Endothelial cell of umbilical vein (primary cell): ENCODE measurements around the gene CKLF. TPM values are rescaled to one million over a fixed set of nuclear protein-coding genes. Genes with fewer than 3 reads are reported as not detected.

ENCODE experiments used
- BruUV-seq: library from RNA; stranded (reverse); fragments of 400-500 nt; replicated peaks from 2 replicates; lab custom pipeline; 2021; lab: Mats Ljungman, UMichigan
- CTCF ChIA-PET: fragments of 300-600, 350-600 bp; sonication (Branson Sonifier 250); formaldehyde crosslinking; loops from one replicate; lab custom pipeline; 2021; ENCODE audit warnings: antibody characterized with exemption, inconsistent platforms; lab: Charles Lee
- POLR2A ChIA-PET: fragments of 300-600, 350-600 bp; sonication (Branson Sonifier 250); formaldehyde crosslinking; loops from one replicate; lab custom pipeline; 2021; ENCODE audit warnings: antibody characterized with exemption, inconsistent platforms; lab: Charles Lee
- DNase-seq: peaks from one replicate; pipeline ENCODE4 v3.0.0-alpha.2; 2011; ENCODE audit warnings: low read depth, low spot score
- FAIRE-seq: peaks from 2 replicates; lab custom pipeline; 2011; peaks lifted over from hg19 to GRCh38; lab: Jason Lieb, UNC
- H2AFZ ChIP-seq: 2 replicates; pipeline ENCODE4 v1.6.0; 2012; ENCODE audit warnings: low read depth, low read length, control low read depth, inconsistent platforms
- H3K27ac ChIP-seq: 2 replicates; pipeline ENCODE4 v1.5.1; 2011; ENCODE audit warnings: low read depth, mild to moderate bottlenecking, control low read depth, low read length, moderate library complexity; ENCODE audit not compliant: insufficient read depth
- H3K27me3 ChIP-seq, 2 experiments: 2 replicates each; pipeline versions ENCODE4 v1.6.0 to v1.6.1; 2011; ENCODE audit warnings: low read length in 2 of 2, mixed read lengths in 1 of 2; ENCODE audit not compliant: control insufficient read depth in 2 of 2, insufficient read depth in 2 of 2
- H3K36me3 ChIP-seq, 2 experiments: 2 replicates in 1 of 2; 3 replicates in 1 of 2; pipeline ENCODE4 v1.5.1; 2011; ENCODE audit warnings: low read length in 2 of 2, mild to moderate bottlenecking in 1 of 2, moderate library complexity in 1 of 2; ENCODE audit not compliant: control insufficient read depth in 2 of 2, insufficient read depth in 2 of 2; ENCODE audit errors: extremely low read depth in 1 of 2
- H3K4me1 ChIP-seq: 3 replicates; pipeline ENCODE4 v1.5.1; 2011; ENCODE audit warnings: mild to moderate bottlenecking, low read length; ENCODE audit not compliant: control insufficient read depth, insufficient read depth; ENCODE audit errors: extremely low read depth
- H3K4me2 ChIP-seq: 2 replicates; pipeline ENCODE4 v1.6.1; 2011; ENCODE audit warnings: low read length, control low read depth, mixed read lengths; ENCODE audit not compliant: insufficient read depth
- H3K4me3 ChIP-seq, 3 experiments: fragments of 200-600 bp in 1 of 3; sonication (generic), shearing (Covaris generic) in 1 of 3; replicated peaks in 1 of 3; 2 replicates each; pipeline ENCODE4 v1.5.1; 2011 to 2016; ENCODE audit warnings: control low read depth in 3 of 3, low read length in 3 of 3, mild to moderate bottlenecking in 2 of 3, inconsistent platforms in 1 of 3, low read depth in 1 of 3, moderate library complexity in 1 of 3; ENCODE audit not compliant: insufficient read depth in 1 of 3
- H3K79me2 ChIP-seq: 2 replicates; pipeline ENCODE4 v1.6.0; 2012; ENCODE audit warnings: low read length, inconsistent platforms; ENCODE audit not compliant: control insufficient read depth, insufficient read depth
- H3K9ac ChIP-seq: replicated peaks from 2 replicates; pipeline ENCODE3; 2011; ENCODE audit warnings: low read length, control low read depth; ENCODE audit not compliant: insufficient read depth; ENCODE audit errors: extremely low read depth
- H3K9me1 ChIP-seq: replicated peaks from 3 replicates; pipeline ENCODE4 v1.6.0; 2011; ENCODE audit warnings: mild to moderate bottlenecking, low read length; ENCODE audit not compliant: control insufficient read depth, insufficient read depth; ENCODE audit errors: extremely low read depth
- H3K9me3 ChIP-seq: replicated peaks from 2 replicates; pipeline ENCODE4 v1.5.1; 2012; ENCODE audit warnings: low read length, inconsistent platforms; ENCODE audit not compliant: control insufficient read depth, insufficient read depth
- H4K20me1 ChIP-seq: replicated peaks from 2 replicates; pipeline ENCODE3; 2011; ENCODE audit warnings: mild to moderate bottlenecking, low read length; ENCODE audit not compliant: control insufficient read depth, insufficient read depth; ENCODE audit errors: extremely low read depth
- EZH2 ChIP-seq: IDR thresholded peaks from 2 replicates; pipeline ENCODE4 v1.6.1; 2012; ENCODE audit warnings: borderline replicate concordance, low read depth, mild to moderate bottlenecking, moderate library complexity, low read length, inconsistent platforms; ENCODE audit not compliant: severe bottlenecking
- FOS ChIP-seq: IDR thresholded peaks from 2 replicates; pipeline ENCODE4 v1.6.1; 2011; ENCODE audit warnings: mild to moderate bottlenecking, low read length, moderate library complexity, borderline replicate concordance; ENCODE audit not compliant: insufficient read depth
- GATA2 ChIP-seq: IDR thresholded peaks from 2 replicates; pipeline ENCODE4 v1.7.0; 2011; ENCODE audit warnings: low read depth, mild to moderate bottlenecking, moderate library complexity, mixed read lengths, low read length; ENCODE audit not compliant: insufficient read length, insufficient read depth
- JUN ChIP-seq: IDR thresholded peaks from 2 replicates; pipeline ENCODE4 v1.6.1; 2011; ENCODE audit warnings: borderline replicate concordance, low read depth; ENCODE audit not compliant: insufficient read length, insufficient read depth
- MYC ChIP-seq: IDR thresholded peaks from one replicate; pipeline ENCODE4 v1.6.1; 2011; ENCODE audit warnings: mild to moderate bottlenecking, low read depth, low read length
- POLR2A ChIP-seq: IDR thresholded peaks from 2 replicates; pipeline ENCODE4 v1.6.1; 2012; ENCODE audit warnings: low read depth, mild to moderate bottlenecking, control low read depth, low read length
- POLR2AphosphoS5 ChIP-seq: IDR thresholded peaks from 2 replicates; pipeline ENCODE4 v1.6.1; 2012; ENCODE audit warnings: low read depth, mild to moderate bottlenecking, control low read depth, low read length, moderate library complexity; ENCODE audit not compliant: insufficient read depth
- dilution Hi-C: fragments of 300-500 bp; cut with MboI; formaldehyde crosslinking; loops from one replicate; pipeline ENCODE4 v1.15.0; 2019; ENCODE audit warnings: low sequenced_read_pairs; ENCODE audit not compliant: extremely low pct_ligation_motif_present
- intact Hi-C: fragments of 100-400 bp; cut with micrococcal nuclease; formaldehyde crosslinking; loops from one replicate; pipeline ENCODE4 v1.10.0; 2022
- polyA plus RNA-seq, 4 experiments: library from polyadenylated mRNA; depleted of rRNA in 3 of 4; stranded (reverse) in 3 of 4; unstranded in 1 of 4; fragments of >200 nt; gene quantifications; 2 replicates each; pipeline versions ENCODE4 v1.2.1 to v1.2.3, GENCODE V29; 2011 to 2012; ENCODE audit warnings: missing spikeins in 1 of 4
- total RNA-seq: library from RNA; stranded (reverse); gene quantifications from 2 replicates; pipeline ENCODE4 v1.2.3, GENCODE V29; 2021
- TF ChIP-seq, protein P1 (sequence below), 2 donors: IDR thresholded peaks; 1 replicate in 1 of 2; 2 replicates in 1 of 2; pipeline ENCODE4 v1.5.1; 2011; ENCODE audit warnings: low read length in 2 of 2, mild to moderate bottlenecking in 2 of 2, moderate library complexity in 2 of 2, control low read depth in 1 of 2, inconsistent platforms in 1 of 2, low read depth in 1 of 2; ENCODE audit not compliant: insufficient read depth in 1 of 2; ENCODE audit errors: extremely low read depth in 1 of 2
- TF ChIP-seq, protein P2 (sequence below): IDR thresholded peaks from 2 replicates; pipeline ENCODE4 v1.6.1; 2011; ENCODE audit not compliant: insufficient read depth, insufficient read length

Gene CKLF
- total and polyA plus RNA-seq, 2 donors (not counting 3 experiments of a cell fraction or from before 2014, with no cell fraction given), result 80.0 to 209 TPM

DNA sequence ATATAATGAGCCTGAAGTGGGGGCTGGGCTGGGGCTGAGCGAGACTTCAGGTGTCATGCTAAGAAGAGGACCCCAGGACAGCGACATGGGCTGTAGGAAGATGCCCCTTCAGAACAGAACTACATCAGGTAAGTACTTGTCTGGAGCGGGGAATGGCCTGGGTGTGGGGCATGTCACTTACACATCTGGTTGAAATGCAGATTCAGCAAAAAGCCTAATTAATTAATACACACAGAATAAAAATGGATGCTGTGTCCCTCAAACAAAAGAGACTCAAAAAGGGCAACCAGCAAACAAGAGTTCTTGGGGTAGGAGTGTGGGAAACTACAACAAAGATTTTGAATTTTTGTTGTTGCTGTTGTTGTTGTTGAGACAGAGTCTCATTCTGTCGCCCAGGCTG is 38.6 kb downstream of the CKLF start:
- H3K27me3 ChIP-seq, result peaks cover 0 to 3% of the 10 kb centered on the region in 2 experiments
- no peak overlapping the region for H3K9ac ChIP-seq
- BruUV-seq, result no TSS peak
- H4K20me1 ChIP-seq, result no peaks in the 10 kb centered on the region
- H3K36me3 ChIP-seq, result no peaks in the 10 kb centered on the region
- H3K79me2 ChIP-seq, result no peaks in the 10 kb centered on the region
- DNase-seq (no peak), FAIRE-seq (no peak)
- H3K4me3 ChIP-seq, result no peak overlapping the region
- no peak overlapping the region for H2AFZ ChIP-seq
- H3K27ac ChIP-seq, result no peak overlapping the region
- ChIA-PET CTCF (interaction anchor here (0.7 to 2.3 kb wide), 6 partner anchors 11 to 184 kb away, joined by 3 to 24 read pairs (median 4); no protein-coding TSS in a partner anchor), POLR2A (no interaction called here)
- H3K9me3 ChIP-seq, result no peaks in the 10 kb centered on the region
- no peak for TF ChIP-seq MYC
- no peak for TF ChIP-seq FOS
- TF ChIP-seq, protein P1, sequence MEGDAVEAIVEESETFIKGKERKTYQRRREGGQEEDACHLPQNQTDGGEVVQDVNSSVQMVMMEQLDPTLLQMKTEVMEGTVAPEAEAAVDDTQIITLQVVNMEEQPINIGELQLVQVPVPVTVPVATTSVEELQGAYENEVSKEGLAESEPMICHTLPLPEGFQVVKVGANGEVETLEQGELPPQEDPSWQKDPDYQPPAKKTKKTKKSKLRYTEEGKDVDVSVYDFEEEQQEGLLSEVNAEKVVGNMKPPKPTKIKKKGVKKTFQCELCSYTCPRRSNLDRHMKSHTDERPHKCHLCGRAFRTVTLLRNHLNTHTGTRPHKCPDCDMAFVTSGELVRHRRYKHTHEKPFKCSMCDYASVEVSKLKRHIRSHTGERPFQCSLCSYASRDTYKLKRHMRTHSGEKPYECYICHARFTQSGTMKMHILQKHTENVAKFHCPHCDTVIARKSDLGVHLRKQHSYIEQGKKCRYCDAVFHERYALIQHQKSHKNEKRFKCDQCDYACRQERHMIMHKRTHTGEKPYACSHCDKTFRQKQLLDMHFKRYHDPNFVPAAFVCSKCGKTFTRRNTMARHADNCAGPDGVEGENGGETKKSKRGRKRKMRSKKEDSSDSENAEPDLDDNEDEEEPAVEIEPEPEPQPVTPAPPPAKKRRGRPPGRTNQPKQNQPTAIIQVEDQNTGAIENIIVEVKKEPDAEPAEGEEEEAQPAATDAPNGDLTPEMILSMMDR (IDR thresholded peaks at IDR 0.05; ENCODE audit: extremely low read depth in 1 of 2, insufficient read depth in 1 of 2, low read depth in 1 of 2, low read length in 2 of 2), result no peak
- TF ChIP-seq, protein P2, sequence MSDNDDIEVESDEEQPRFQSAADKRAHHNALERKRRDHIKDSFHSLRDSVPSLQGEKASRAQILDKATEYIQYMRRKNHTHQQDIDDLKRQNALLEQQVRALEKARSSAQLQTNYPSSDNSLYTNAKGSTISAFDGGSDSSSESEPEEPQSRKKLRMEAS, result no peak
- no peak for TF ChIP-seq POLR2AphosphoS5
- no peak for TF ChIP-seq JUN
- no peak for TF ChIP-seq EZH2
- TF ChIP-seq POLR2A, result no peak
- TF ChIP-seq GATA2, result no peak
- H3K9me1 ChIP-seq, result no peaks in the 10 kb centered on the region
- no peak overlapping the region for H3K4me2 ChIP-seq
- dilution Hi-C loops, result no loop called here
- H3K4me1 ChIP-seq, result peaks cover 1% of the 10 kb centered on the region
- intact Hi-C loops, result no loop called here
